GM12864 (cell line): Measurements from ENCODE around the gene TIMM23.

Experiments used
- DNase-seq: peaks from one replicate; pipeline ENCODE4 v3.0.0-alpha.2; 2011; ENCODE audit warnings: low read depth
- H3K4me3 ChIP-seq: 2 replicates; pipeline ENCODE4 v1.5.1; 2011; ENCODE audit warnings: mild to moderate bottlenecking, low read depth, low read length, control low read depth
- CTCF ChIP-seq: IDR thresholded peaks from 2 replicates; pipeline ENCODE4 v1.5.1; 2011; ENCODE audit warnings: low read depth, mild to moderate bottlenecking, moderate library complexity, low read length, control low read depth, inconsistent platforms; ENCODE audit errors: missing control alignments

TIMM23 gene

GRCh38 chr10:46030091-46030937 is 58.0 kb downstream of the TIMM23 start, which contains the start of gene NCOA4:
TSS of gene NCOA4 (minus strand) at chr10:46030623. CDS start at chr10:46016680, 13,943 bp downstream.
- peak; percentile 89 for TF ChIP-seq CTCF
- DNase-seq = peak; percentile 98
- H3K4me3 ChIP-seq = peak within 1 kb of the TSS; percentile 78

- TF ChIP-seq CTCF = no peak
- no peak overlapping the region for H3K4me3 ChIP-seq
- no peak for DNase-seq
Observed at GRCh38 chr10:46031648-46032532, 59.6 kb downstream of the TIMM23 start.

GRCh38 chr10:46033602-46034011 is 61.3 kb downstream of the TIMM23 start:
- DNase-seq = no peak

GRCh38 chr10:46035923-46036849 is 63.9 kb downstream of the TIMM23 start:
- DNase-seq = no peak
- no peak overlapping the region for H3K4me3 ChIP-seq
- TF ChIP-seq CTCF = no peak

More at GRCh38 chr10:46033602-46034011, 61.3 kb downstream of the TIMM23 start:
- TF ChIP-seq CTCF = no peak
- no peak overlapping the region for H3K4me3 ChIP-seq

- TF ChIP-seq CTCF = no peak
Observed at GRCh38 chr10:46037107-46037825, 65.0 kb downstream of the TIMM23 start.

More at GRCh38 chr10:46037107-46037825, 65.0 kb downstream of the TIMM23 start:
- no peak overlapping the region for H3K4me3 ChIP-seq
- DNase-seq = no peak
